Activated naive CD4-positive, alpha-beta T cell treated with anti-CD3 and anti-CD28 coated beads, Interleukin-2, amount 10 ng/mL, durations not matched to agents 5 hours and 36 hours (primary cell): ENCODE data around the gene PHC2. TPM values are rescaled to one million over a fixed set of nuclear protein-coding genes. Genes with fewer than 3 reads are reported as not detected.
A peak's percentile ranks its signal among the peaks of the same experiment; 100 is the strongest.

Experiments
- microRNA-seq: library from miRNA; unstranded; fragments of <30 nt; microRNA quantifications from one replicate; pipeline ENCODE4 v1.2.0, GENCODE V29; 2022; ENCODE audit warnings: borderline microRNAs expressed, borderline replicate concordance
- total RNA-seq, 2 experiments: library from RNA; stranded (reverse); gene quantifications; one replicate each; pipeline ENCODE4 v1.2.3, GENCODE V29; 2021

Gene PHC2, protein sequence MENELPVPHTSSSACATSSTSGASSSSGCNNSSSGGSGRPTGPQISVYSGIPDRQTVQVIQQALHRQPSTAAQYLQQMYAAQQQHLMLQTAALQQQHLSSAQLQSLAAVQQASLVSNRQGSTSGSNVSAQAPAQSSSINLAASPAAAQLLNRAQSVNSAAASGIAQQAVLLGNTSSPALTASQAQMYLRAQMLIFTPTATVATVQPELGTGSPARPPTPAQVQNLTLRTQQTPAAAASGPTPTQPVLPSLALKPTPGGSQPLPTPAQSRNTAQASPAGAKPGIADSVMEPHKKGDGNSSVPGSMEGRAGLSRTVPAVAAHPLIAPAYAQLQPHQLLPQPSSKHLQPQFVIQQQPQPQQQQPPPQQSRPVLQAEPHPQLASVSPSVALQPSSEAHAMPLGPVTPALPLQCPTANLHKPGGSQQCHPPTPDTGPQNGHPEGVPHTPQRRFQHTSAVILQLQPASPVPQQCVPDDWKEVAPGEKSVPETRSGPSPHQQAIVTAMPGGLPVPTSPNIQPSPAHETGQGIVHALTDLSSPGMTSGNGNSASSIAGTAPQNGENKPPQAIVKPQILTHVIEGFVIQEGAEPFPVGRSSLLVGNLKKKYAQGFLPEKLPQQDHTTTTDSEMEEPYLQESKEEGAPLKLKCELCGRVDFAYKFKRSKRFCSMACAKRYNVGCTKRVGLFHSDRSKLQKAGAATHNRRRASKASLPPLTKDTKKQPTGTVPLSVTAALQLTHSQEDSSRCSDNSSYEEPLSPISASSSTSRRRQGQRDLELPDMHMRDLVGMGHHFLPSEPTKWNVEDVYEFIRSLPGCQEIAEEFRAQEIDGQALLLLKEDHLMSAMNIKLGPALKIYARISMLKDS
- total RNA-seq: 10 to 100 TPM; 41.4 to 42.3 TPM

GRCh38 chr1:33430692-33431593, at the start of gene PHC2:
TSS of gene PHC2 (minus strand) at chr1:33431095. CDS start at chr1:33375539, 55,556 bp downstream.

DNA sequence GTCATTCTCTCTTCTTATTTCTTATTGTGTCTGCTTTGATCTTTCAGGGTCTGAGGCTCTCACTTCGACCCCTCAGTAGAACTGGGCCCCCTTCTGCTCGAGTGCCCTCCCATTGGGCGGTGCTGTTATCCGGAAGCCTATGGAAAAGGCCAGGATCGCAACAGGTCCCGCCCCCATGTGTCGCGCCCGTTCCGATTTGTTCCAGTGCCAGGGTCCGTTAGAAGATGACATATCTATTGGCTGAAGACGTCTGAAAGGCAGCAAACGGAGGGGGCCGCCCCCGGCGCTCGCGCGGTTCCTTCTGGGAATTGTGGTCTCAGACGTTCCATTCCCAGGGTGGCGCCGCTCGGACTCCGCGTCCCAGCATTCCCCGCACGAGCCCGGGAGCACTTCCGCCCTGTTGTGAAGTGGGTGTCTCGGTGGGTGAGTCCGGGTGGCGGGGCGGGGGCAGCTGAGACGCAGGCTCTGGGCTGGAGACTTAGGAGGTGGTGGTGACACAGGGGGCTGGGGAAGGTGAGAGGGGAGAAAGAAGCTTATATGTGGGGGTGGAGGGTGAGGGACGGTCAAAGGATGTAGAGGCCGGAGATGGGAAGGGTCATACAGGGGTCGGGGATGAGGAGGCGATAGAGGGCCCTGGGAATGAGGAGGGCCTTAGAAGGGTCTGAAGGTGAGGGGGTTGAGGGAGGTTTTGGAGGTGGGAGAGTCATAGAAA, 41.5 kb upstream of the PHC2 start, which contains the start of gene ZSCAN20:
TSS of gene ZSCAN20 (plus strand) at position 377 of the 712 bp plus-strand sequence. CDS start 6,644 bp downstream, outside the sequence.

GRCh38 chr1:33320619-33321165, 110.2 kb downstream of the PHC2 start, which contains the start of gene A3GALT2:
TSS of gene A3GALT2 (minus strand) at chr1:33321098. CDS start at chr1:33321098, 0 bp downstream.

Small RNA genes lying within 50 kb of the gene (microRNA-seq; reads per million reads assigned to microRNA genes)
- 2.7 reads per million, percentile 12 among the genes with 10 or more reads in this experiment for gene MIR3605

Other genes starting within 250 kb of the PHC2 start
- 10 to 100 TPM; 11.2 to 13.3 TPM for gene TRIM62, start 249.1 kb downstream of the PHC2 start, total RNA-seq
- 10 to 100 TPM; 20.0 to 20.6 TPM for gene ZNF362, start 174.6 kb downstream of the PHC2 start, total RNA-seq
- not detected for gene A3GALT2, start 110.0 kb downstream of the PHC2 start, total RNA-seq
- gene ZSCAN20, start 41.5 kb upstream of the PHC2 start, total RNA-seq: 1 to 10 TPM; 1.3 to 1.7 TPM